Loucy (cell line): ENCODE data around the gene PYDC2.

Experiments used
- EZH2phosphoT487 ChIP-seq: fragments of 200-600 bp; IDR thresholded peaks from 2 replicates; pipeline ENCODE4 v1.6.1; 2018; ENCODE audit warnings: antibody characterized with exemption, mild to moderate bottlenecking, moderate library complexity, borderline replicate concordance
- TF ChIP-seq, protein P1 (sequence below): fragments of 200-600 bp; sonication (generic); conservative IDR thresholded peaks from 2 replicates; pipeline ENCODE4 v1.5.1; 2014; ENCODE audit warnings: mild to moderate bottlenecking, antibody characterized with exemption, low read length

DNA sequence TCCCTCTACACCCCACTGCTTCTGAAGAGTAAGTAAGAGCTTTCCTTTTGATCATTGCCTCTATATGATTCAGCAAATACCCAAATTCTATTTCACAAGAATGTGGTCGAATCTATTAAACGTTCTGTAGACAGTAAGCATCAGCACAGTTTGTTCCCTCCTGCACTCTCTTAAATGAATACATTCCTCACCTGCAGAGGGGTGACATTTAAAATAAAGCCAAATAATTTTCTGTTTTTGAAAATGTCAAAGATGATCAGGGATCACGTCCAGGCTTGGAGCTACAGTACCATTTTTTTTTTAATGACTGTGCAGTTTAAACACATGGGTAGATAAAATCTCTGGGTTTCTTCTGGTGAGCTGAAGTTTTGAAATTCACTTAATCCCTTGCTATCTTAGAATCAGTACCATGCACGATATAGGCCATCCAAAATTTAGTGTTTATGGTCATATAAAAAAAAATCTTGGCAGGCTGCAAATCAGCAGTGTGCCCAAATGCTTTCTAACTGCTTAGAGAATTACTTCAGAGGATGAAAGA, 12.8 kb downstream of the PYDC2 start:
- TF ChIP-seq, protein P1, sequence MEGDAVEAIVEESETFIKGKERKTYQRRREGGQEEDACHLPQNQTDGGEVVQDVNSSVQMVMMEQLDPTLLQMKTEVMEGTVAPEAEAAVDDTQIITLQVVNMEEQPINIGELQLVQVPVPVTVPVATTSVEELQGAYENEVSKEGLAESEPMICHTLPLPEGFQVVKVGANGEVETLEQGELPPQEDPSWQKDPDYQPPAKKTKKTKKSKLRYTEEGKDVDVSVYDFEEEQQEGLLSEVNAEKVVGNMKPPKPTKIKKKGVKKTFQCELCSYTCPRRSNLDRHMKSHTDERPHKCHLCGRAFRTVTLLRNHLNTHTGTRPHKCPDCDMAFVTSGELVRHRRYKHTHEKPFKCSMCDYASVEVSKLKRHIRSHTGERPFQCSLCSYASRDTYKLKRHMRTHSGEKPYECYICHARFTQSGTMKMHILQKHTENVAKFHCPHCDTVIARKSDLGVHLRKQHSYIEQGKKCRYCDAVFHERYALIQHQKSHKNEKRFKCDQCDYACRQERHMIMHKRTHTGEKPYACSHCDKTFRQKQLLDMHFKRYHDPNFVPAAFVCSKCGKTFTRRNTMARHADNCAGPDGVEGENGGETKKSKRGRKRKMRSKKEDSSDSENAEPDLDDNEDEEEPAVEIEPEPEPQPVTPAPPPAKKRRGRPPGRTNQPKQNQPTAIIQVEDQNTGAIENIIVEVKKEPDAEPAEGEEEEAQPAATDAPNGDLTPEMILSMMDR: no peak
- no peak for TF ChIP-seq EZH2phosphoT487
